HG03460 (cell line): Measurements from ENCODE around the gene LDLRAD4.
"Not testable (repeated sequence)": the region's sequence is repeated elsewhere in the genome, so short reads cannot be mapped to it uniquely, and the experiment has no call there.

Experiments
- ATAC-seq: cut with Tn5 transposase; IDR thresholded peaks from one replicate; pipeline ENCODE4 v1.9.1; 2021; ENCODE audit not compliant: unreplicated experiment

The LDLRAD4 gene

GRCh38 chr18:13476312-13476711, 257.8 kb downstream of the LDLRAD4 start:
- not testable (repeated sequence) for ATAC-seq

- ATAC-seq: no peak
These were observed 258.7 kb downstream of the LDLRAD4 start for GRCh38 chr18:13477147-13477683.

- ATAC-seq: no peak
These were observed 262.2 kb downstream of the LDLRAD4 start for GRCh38 chr18:13480571-13481255.

- no peak for ATAC-seq
These were observed 262.8 kb downstream of the LDLRAD4 start for GRCh38 chr18:13481331-13481730.

GRCh38 chr18:13481820-13482617, 263.5 kb downstream of the LDLRAD4 start:
- peak; percentile 96 for ATAC-seq

GRCh38 chr18:13482618-13482945, 264.0 kb downstream of the LDLRAD4 start:
- no peak for ATAC-seq

- no peak for ATAC-seq
These were observed 265.0 kb downstream of the LDLRAD4 start for GRCh38 chr18:13483316-13484270.

GRCh38 chr18:13485182-13485581, 266.6 kb downstream of the LDLRAD4 start:
- no peak for ATAC-seq

- no peak for ATAC-seq
These were observed 267.0 kb downstream of the LDLRAD4 start for GRCh38 chr18:13485604-13486003.

GRCh38 chr18:13486284-13486683, 267.7 kb downstream of the LDLRAD4 start:
- ATAC-seq: no peak

GRCh38 chr18:13486686-13487085, 268.1 kb downstream of the LDLRAD4 start:
- ATAC-seq: no peak

- ATAC-seq: no peak
These were observed 268.7 kb downstream of the LDLRAD4 start for GRCh38 chr18:13487237-13487636.

GRCh38 chr18:13488281-13488929, 269.8 kb downstream of the LDLRAD4 start:
- no peak for ATAC-seq

- not testable (repeated sequence) for ATAC-seq
These were observed 270.7 kb downstream of the LDLRAD4 start for GRCh38 chr18:13489303-13489702.

GRCh38 chr18:13491138-13491537, 272.6 kb downstream of the LDLRAD4 start:
- no peak for ATAC-seq

- ATAC-seq: no peak
These were observed 273.8 kb downstream of the LDLRAD4 start for GRCh38 chr18:13492314-13492713.

GRCh38 chr18:13493079-13493478, 274.5 kb downstream of the LDLRAD4 start:
- ATAC-seq: no peak

- no peak for ATAC-seq
These were observed 275.2 kb downstream of the LDLRAD4 start for GRCh38 chr18:13493725-13494124.

- ATAC-seq: no peak
These were observed 276.4 kb downstream of the LDLRAD4 start for GRCh38 chr18:13494871-13495445.

GRCh38 chr18:13495961-13496360, 277.4 kb downstream of the LDLRAD4 start:
- no peak for ATAC-seq
